ENCODE results near the gene TMEM252. TPM values are rescaled to one million over a fixed set of nuclear protein-coding genes. Genes with fewer than 3 reads are reported as not detected.

Gene TMEM252
- total RNA-seq, 4 donors from 2014 or later = not detected

DNA sequence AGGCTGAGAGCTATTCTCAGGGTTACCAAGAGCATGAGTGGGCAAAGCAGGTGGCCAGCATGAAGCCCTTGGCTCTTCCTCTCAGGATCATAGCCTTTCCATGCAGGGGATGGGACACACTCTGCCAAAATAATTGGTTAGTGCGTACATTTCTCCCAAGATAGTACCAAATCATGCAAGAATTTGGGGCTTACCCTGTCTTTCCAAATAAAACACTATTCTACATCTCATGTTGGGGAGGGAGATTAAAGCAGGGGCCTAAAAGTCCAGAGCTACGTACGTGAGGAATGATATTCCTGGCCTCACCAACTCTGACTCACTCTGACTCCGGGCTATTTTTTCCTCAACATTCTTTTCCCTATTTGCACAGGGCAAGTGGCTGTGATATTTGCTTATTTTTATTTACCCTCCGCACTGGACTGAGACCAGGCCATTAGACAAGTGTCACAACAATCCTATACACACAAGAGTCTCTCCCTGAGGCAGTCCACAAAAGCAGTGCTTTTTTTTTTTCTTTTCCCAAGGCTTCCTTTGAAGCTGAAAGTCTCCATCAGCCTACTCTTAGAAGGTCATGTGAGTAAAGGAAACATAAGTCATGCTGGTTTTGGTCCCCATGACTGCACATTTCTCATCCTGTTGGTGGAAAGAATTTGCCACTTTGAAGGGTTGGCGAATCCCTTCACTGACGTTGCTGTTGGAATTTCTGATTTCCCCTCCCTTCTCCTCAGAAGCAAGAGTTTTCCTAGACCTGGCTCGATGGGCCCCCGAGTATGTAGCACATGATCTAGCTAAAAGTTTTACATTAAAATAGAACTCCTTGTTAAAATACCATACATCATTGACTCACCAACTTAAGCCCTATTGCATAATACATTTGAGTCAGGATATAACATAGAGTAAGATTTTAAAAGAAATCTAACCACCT, 40.0 kb downstream of the TMEM252 start:
- Histone ChIP-seq H3K36me3 (peaks cover 0 to 4% (median 0%) of the 10 kb centered on the region in 3 donors), H3K4me1 (no peaks in the 10 kb centered on the region), H3K4me3 (no peak overlapping the region)

GRCh38 chr9:68498816-68499215, 41.9 kb downstream of the TMEM252 start:
- WGBS, 2 donors = 84 to 93% methylated on average over 2 of the region's 2 CpGs
- DNase-seq (ENCODE audit: low spot score in 2 of 2) = no peak
- H3K4me1 ChIP-seq = no peaks in the 10 kb centered on the region
- no peak overlapping the region for H3K27ac ChIP-seq
- H3K27me3 ChIP-seq = no peaks in the 10 kb centered on the region
- H3K36me3 ChIP-seq = peaks cover 0 to 4% (median 0%) of the 10 kb centered on the region in 3 donors
- TF ChIP-seq, protein P1, sequence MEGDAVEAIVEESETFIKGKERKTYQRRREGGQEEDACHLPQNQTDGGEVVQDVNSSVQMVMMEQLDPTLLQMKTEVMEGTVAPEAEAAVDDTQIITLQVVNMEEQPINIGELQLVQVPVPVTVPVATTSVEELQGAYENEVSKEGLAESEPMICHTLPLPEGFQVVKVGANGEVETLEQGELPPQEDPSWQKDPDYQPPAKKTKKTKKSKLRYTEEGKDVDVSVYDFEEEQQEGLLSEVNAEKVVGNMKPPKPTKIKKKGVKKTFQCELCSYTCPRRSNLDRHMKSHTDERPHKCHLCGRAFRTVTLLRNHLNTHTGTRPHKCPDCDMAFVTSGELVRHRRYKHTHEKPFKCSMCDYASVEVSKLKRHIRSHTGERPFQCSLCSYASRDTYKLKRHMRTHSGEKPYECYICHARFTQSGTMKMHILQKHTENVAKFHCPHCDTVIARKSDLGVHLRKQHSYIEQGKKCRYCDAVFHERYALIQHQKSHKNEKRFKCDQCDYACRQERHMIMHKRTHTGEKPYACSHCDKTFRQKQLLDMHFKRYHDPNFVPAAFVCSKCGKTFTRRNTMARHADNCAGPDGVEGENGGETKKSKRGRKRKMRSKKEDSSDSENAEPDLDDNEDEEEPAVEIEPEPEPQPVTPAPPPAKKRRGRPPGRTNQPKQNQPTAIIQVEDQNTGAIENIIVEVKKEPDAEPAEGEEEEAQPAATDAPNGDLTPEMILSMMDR (IDR thresholded peaks at IDR 0.05) = no peak
- TF ChIP-seq POLR2A (IDR thresholded peaks at IDR 0.05) (no peak), EP300 (IDR thresholded peaks at IDR 0.05) (no peak)
- H3K4me3 ChIP-seq = no peak overlapping the region
- H3K9me3 ChIP-seq = no peaks in the 10 kb centered on the region

More for the DNA sequence above, 40.0 kb downstream of the TMEM252 start:
- Histone ChIP-seq H3K27ac (peak overlapping the region in 1 of 4 donors; percentile 24), H3K27me3 (no peaks in the 10 kb centered on the region), H3K9me3 (no peaks in the 10 kb centered on the region)
- WGBS, 2 donors = 68 to 73% methylated on average over 9 of the region's 9 CpGs
- TF ChIP-seq EP300 (IDR thresholded peaks at IDR 0.05) (no peak), POLR2A (IDR thresholded peaks at IDR 0.05) (no peak)
- TF ChIP-seq, protein P1 (IDR thresholded peaks at IDR 0.05) = no peak
- no peak for DNase-seq (ENCODE audit: low spot score in 2 of 2)

GRCh38 chr9:68497629-68498028, 43.1 kb downstream of the TMEM252 start:
- DNase-seq (ENCODE audit: low spot score in 2 of 2) = no peak
- Histone ChIP-seq H3K4me3 (no peak overlapping the region), H3K27ac (no peak overlapping the region), H3K36me3 (peaks cover 0 to 4% (median 0%) of the 10 kb centered on the region in 3 donors), H3K4me1 (no peaks in the 10 kb centered on the region), H3K9me3 (no peaks in the 10 kb centered on the region), H3K27me3 (no peaks in the 10 kb centered on the region)
- 84 to 96% methylated on average over 1 of the region's 1 CpG for WGBS, 2 donors
- TF ChIP-seq, protein P1 (IDR thresholded peaks at IDR 0.05) = no peak
- TF ChIP-seq EP300 (IDR thresholded peaks at IDR 0.05) (no peak), POLR2A (IDR thresholded peaks at IDR 0.05) (no peak)

- TF ChIP-seq POLR2A (IDR thresholded peaks at IDR 0.05) (no peak), EP300 (IDR thresholded peaks at IDR 0.05) (no peak)
- TF ChIP-seq, protein P1 (IDR thresholded peaks at IDR 0.05) = no peak
- no peaks in the 10 kb centered on the region for H3K4me1 ChIP-seq
- H3K9me3 ChIP-seq = no peaks in the 10 kb centered on the region
- DNase-seq (ENCODE audit: low spot score in 2 of 2) = no peak
- no peak overlapping the region for H3K27ac ChIP-seq
- peaks cover 0 to 4% (median 0%) of the 10 kb centered on the region in 3 donors for H3K36me3 ChIP-seq
- no peaks in the 10 kb centered on the region for H3K27me3 ChIP-seq
- H3K4me3 ChIP-seq = no peak overlapping the region
Observed at GRCh38 chr9:68496356-68496755, 44.3 kb downstream of the TMEM252 start.

GRCh38 chr9:68495247-68495646, 45.4 kb downstream of the TMEM252 start:
- TF ChIP-seq EP300 (IDR thresholded peaks at IDR 0.05) = no peak
- TF ChIP-seq POLR2A (IDR thresholded peaks at IDR 0.05) = no peak
- TF ChIP-seq, protein P1 (IDR thresholded peaks at IDR 0.05) = no peak

More at GRCh38 chr9:68495247-68495646, 45.4 kb downstream of the TMEM252 start:
- Histone ChIP-seq H3K36me3 (peaks cover 0 to 4% (median 0%) of the 10 kb centered on the region in 3 donors), H3K27me3 (no peaks in the 10 kb centered on the region), H3K4me1 (no peaks in the 10 kb centered on the region), H3K4me3 (no peak overlapping the region), H3K27ac (no peak overlapping the region), H3K9me3 (no peaks in the 10 kb centered on the region)
- DNase-seq (ENCODE audit: low spot score in 2 of 2) = no peak
- WGBS, 2 donors = 48 to 86% methylated on average over 1 of the region's 1 CpG

Data from tibial nerve (tissue), 4 donors.